ENCODE results near the gene UNC80. TPM values are rescaled to one million over a fixed set of nuclear protein-coding genes. Genes with fewer than 3 reads are reported as not detected.

UNC80 gene
- total RNA-seq, 4 donors from 2014 or later = 0.19 TPM; not detected in 3

DNA sequence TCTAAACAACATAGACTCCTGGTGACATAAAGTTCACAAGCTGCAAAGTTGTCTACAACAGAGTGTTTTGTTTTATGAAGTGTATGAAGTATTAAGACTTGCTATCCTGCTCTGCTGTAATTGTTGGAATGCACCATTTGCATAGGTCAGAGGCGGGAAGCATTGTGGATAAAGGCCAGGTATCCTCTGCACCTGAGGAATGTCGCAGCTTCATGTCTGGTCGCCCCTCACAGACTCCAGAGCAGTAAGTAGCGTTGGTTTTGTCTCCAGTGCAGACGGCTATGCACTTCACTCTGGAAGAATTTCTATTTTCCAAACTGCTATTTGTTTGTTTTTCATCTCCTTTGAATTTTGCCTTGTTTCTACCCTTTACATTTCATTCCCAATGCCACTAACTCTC lies 63.1 kb downstream of the UNC80 start:
- WGBS, 2 donors = 57 to 69% methylated on average over 5 of the region's 5 CpGs
- intact Hi-C loops (cut with DNase I) = no loop called here

DNA sequence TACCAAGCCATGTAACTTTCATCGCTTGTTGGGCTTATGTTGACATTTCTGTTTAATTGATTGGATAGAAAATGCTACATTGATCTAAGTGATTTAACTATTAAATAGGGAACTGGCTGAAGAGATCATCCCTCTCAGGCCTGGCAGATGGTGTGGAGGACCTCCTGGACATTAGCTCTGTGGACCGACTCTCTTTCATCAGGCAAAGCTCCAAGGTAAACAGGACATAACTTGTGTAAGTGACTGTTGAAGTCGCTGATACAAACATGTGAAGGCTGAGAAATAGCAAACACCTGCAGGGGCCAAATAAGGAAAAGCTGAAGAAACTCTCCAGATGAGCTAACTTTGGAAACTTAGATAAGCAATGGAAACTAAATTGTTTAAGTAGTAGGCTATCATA lies 68.8 kb downstream of the UNC80 start:
- H3K4me3 ChIP-seq = no peak overlapping the region
- H3K9me3 ChIP-seq = no peaks in the 10 kb centered on the region
- TF ChIP-seq POLR2A (IDR thresholded peaks at IDR 0.05) = no peak
- H3K36me3 ChIP-seq = no peaks in the 10 kb centered on the region
- no peaks in the 10 kb centered on the region for H3K27me3 ChIP-seq
- no peak overlapping the region for H3K27ac ChIP-seq
- no peaks in the 10 kb centered on the region for H3K4me1 ChIP-seq
- intact Hi-C loops (cut with DNase I) = no loop called here
- no peak for DNase-seq
- 37 to 40% methylated on average over 3 of the region's 3 CpGs for WGBS, 2 donors

More for the DNA sequence above, 63.1 kb downstream of the UNC80 start:
- no peak for DNase-seq
- H3K4me3 ChIP-seq = no peak overlapping the region
- H3K27ac ChIP-seq = no peak overlapping the region
- H3K27me3 ChIP-seq = no peaks in the 10 kb centered on the region
- H3K4me1 ChIP-seq = no peaks in the 10 kb centered on the region
- TF ChIP-seq, protein P1, sequence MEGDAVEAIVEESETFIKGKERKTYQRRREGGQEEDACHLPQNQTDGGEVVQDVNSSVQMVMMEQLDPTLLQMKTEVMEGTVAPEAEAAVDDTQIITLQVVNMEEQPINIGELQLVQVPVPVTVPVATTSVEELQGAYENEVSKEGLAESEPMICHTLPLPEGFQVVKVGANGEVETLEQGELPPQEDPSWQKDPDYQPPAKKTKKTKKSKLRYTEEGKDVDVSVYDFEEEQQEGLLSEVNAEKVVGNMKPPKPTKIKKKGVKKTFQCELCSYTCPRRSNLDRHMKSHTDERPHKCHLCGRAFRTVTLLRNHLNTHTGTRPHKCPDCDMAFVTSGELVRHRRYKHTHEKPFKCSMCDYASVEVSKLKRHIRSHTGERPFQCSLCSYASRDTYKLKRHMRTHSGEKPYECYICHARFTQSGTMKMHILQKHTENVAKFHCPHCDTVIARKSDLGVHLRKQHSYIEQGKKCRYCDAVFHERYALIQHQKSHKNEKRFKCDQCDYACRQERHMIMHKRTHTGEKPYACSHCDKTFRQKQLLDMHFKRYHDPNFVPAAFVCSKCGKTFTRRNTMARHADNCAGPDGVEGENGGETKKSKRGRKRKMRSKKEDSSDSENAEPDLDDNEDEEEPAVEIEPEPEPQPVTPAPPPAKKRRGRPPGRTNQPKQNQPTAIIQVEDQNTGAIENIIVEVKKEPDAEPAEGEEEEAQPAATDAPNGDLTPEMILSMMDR (IDR thresholded peaks at IDR 0.05) = no peak
- no peak for TF ChIP-seq POLR2A (IDR thresholded peaks at IDR 0.05)
- no peaks in the 10 kb centered on the region for H3K9me3 ChIP-seq
- no peaks in the 10 kb centered on the region for H3K36me3 ChIP-seq

DNA sequence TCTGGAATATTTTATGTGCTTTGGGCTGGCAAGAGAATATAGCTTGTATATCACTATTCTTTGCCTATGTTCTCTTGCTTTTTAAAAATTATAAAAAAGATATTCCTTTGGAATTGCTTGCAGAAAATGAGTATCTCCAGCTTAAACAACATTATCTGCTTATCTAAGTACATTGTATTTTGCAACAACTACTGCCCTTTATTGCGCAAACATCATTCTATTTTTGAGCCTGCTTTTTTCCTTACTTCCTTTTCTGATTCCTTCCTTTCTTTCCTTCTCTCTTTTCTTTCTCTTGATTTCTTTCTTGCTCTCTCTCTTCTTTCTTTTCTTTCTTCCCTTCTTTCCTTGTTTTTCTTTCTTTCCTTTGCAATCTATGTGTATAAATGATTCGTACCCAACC lies 74.0 kb downstream of the UNC80 start:
- WGBS, 2 donors = 71 to 76% methylated on average over 2 of the region's 2 CpGs
- DNase-seq = no peak
- intact Hi-C loops (cut with DNase I) = no loop called here
- Histone ChIP-seq H3K9me3 (no peaks in the 10 kb centered on the region), H3K4me1 (no peaks in the 10 kb centered on the region), H3K27me3 (no peaks in the 10 kb centered on the region), H3K4me3 (no peak overlapping the region), H3K27ac (no peak overlapping the region), H3K36me3 (no peaks in the 10 kb centered on the region)
- TF ChIP-seq, protein P1 (IDR thresholded peaks at IDR 0.05) = no peak
- no peak for TF ChIP-seq POLR2A (IDR thresholded peaks at IDR 0.05)

DNA sequence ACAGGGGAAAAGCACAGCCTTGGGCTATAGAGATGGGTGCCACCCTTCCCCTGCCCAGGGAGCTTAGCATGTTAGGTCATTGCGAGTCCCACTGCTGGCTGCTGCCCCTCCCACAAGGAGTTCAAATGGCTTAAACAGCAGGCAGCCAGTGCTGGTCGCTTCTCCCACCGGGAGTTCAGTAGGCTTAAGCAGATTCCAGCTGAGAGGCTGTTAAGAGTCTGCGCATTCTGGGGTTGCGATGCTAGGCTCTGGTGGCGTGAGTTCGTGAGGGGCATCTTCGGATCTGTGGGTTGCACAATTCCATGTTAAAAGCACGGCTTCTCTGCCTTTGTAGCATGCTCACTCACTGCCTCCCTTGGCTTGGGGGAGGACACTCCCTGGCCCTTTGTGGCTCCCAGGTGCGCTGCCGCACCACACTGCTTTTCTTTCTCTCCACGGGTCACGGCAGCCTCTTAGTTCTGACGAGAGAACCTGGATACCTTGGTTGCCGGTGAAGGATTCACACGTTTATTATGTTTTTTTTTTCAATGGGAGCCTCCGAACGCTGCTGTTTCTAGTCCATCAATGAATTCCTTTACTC lies 93.2 kb downstream of the UNC80 start:
- WGBS, 2 donors = 55 to 65% methylated on average over 16 to 17 of the region's 18 CpGs
- TF ChIP-seq, protein P1 (IDR thresholded peaks at IDR 0.05) = no peak
- no peak for TF ChIP-seq POLR2A (IDR thresholded peaks at IDR 0.05)
- H3K27ac ChIP-seq = no peak overlapping the region
- intact Hi-C loops (cut with DNase I) = no loop called here
- no peak overlapping the region for H3K4me3 ChIP-seq
- H3K9me3 ChIP-seq = no peaks in the 10 kb centered on the region
- H3K4me1 ChIP-seq = no peaks in the 10 kb centered on the region
- no peaks in the 10 kb centered on the region for H3K36me3 ChIP-seq
- H3K27me3 ChIP-seq = no peaks in the 10 kb centered on the region
- no peak for DNase-seq

DNA sequence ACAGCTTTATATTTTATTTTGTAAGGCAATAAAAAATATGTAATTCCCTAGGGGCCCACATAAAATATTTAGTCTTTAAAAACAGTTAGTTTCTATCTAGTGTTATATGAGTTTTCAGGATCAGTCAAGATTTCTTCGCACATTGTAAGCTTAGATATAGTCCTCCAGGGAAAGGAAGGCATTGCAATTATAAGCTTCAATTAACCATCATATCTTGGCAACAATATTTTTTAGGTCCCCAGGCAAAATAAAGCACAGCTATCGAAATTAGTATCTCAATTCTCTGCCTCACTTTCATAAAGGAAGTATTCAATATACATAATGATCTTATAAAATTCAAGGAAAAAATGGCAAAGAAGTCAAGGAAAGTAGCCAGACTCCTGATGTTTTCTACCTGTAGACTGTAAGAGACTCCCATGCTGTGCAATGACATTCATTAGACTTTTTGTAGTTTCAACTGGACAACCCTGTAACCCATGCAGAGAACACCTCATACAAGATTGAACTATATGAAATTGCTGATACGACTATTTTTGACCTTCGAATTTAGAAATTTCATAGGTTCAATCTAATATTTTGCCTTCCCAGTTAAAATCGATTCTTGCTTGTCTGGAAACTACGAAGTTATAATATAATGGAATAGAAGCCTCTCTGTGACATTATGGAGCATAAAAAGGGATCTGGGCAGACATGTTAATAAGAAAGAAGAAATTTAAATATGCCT lies 96.8 kb downstream of the UNC80 start:
- H3K9me3 ChIP-seq = no peaks in the 10 kb centered on the region
- no peaks in the 10 kb centered on the region for H3K27me3 ChIP-seq
- no peak overlapping the region for H3K27ac ChIP-seq
- TF ChIP-seq, protein P1 (IDR thresholded peaks at IDR 0.05) = no peak
- TF ChIP-seq POLR2A (IDR thresholded peaks at IDR 0.05) = no peak
- 78 to 87% methylated on average over 6 of the region's 6 CpGs for WGBS, 2 donors
- H3K4me1 ChIP-seq = no peaks in the 10 kb centered on the region
- no peaks in the 10 kb centered on the region for H3K36me3 ChIP-seq
- no peak for DNase-seq
- H3K4me3 ChIP-seq = no peak overlapping the region
- intact Hi-C loops (cut with DNase I) = no loop called here
